GM12878 (cell line): ENCODE data around the gene BAG5. TPM values are rescaled to one million over a fixed set of nuclear protein-coding genes. Genes with fewer than 3 reads are reported as not detected.

Experiments used
- ATAC-seq: fragments of 200-7000 bp; cut with Tn5 transposase; 3 replicates; pipeline ENCODE4 v1.9.1; 2020; ENCODE audit warnings: mild to moderate bottlenecking, moderate library complexity
- BruUV-seq: library from RNA; stranded (reverse); fragments of 400-500 nt; replicated peaks from 2 replicates; lab custom pipeline; 2021; lab: Mats Ljungman, UMichigan
- CTCF ChIA-PET: fragments of 300-600 bp; sonication (Branson Sonifier 250); formaldehyde crosslinking; extraction: SDS; loops from one replicate; lab custom pipeline; 2021; ENCODE audit warnings: inconsistent platforms; lab: Yijun Ruan, JAX
- POLR2A ChIA-PET: fragments of 350-600 bp; formaldehyde crosslinking; extraction: SDS; loops from one replicate; lab custom pipeline; 2021; ENCODE audit warnings: inconsistent platforms; lab: Charles Lee
- RAD21 ChIA-PET: fragments of 300-600 bp; sonication (Branson Sonifier 250); formaldehyde crosslinking; loops from one replicate; lab custom pipeline; 2023; ENCODE audit warnings: antibody characterized with exemption; ENCODE audit not compliant: unreplicated experiment; lab: Charles Lee
- SMC1A ChIA-PET: fragments of 300-600 bp; sonication (Branson Sonifier 250); formaldehyde crosslinking; loops from one replicate; lab custom pipeline; 2023; ENCODE audit not compliant: unreplicated experiment, uncharacterized antibody; lab: Charles Lee
- DNase-seq: peaks from one replicate; pipeline ENCODE4 v3.0.0-alpha.2; 2011; ENCODE audit warnings: low read depth, low spot score
- FAIRE-seq: peaks from 3 replicates; lab custom pipeline; 2011; peaks lifted over from hg19 to GRCh38; lab: Jason Lieb, UNC
- H2AFZ ChIP-seq: 2 replicates; pipeline ENCODE4 v1.6.0; 2011; ENCODE audit warnings: low read depth, low read length, control low read depth; ENCODE audit not compliant: control insufficient read depth
- H3K27ac ChIP-seq: 2 replicates; pipeline ENCODE4 v1.5.1; 2011; ENCODE audit warnings: control low read depth; ENCODE audit not compliant: control insufficient read depth, insufficient read depth
- H3K27me3 ChIP-seq, 2 experiments: replicated peaks in 1 of 2; 2 replicates each; pipeline versions ENCODE4 v1.6.0 to v1.6.1; 2011; ENCODE audit warnings: low read length in 1 of 2; ENCODE audit not compliant: control insufficient read depth in 2 of 2, insufficient read depth in 2 of 2
- H3K36me3 ChIP-seq, 2 experiments: 2 replicates each; pipeline ENCODE4 v1.5.1; 2011; ENCODE audit warnings: low read length in 1 of 2; ENCODE audit not compliant: control insufficient read depth in 2 of 2, insufficient read depth in 2 of 2
- H3K4me1 ChIP-seq: 2 replicates; pipeline ENCODE4 v1.6.1; 2011; ENCODE audit warnings: mild to moderate bottlenecking, low read length, moderate library complexity, mixed read lengths; ENCODE audit not compliant: control insufficient read depth, insufficient read depth
- H3K4me2 ChIP-seq: 2 replicates; pipeline ENCODE4 v1.6.0; 2011; ENCODE audit warnings: control low read depth; ENCODE audit not compliant: control insufficient read depth, insufficient read depth
- H3K4me3 ChIP-seq: fragments of 200-600 bp; sonication (generic); 2 replicates; pipeline ENCODE4 v1.5.1; 2016
- H3K79me2 ChIP-seq: 2 replicates; pipeline ENCODE4 v1.6.0; 2011; ENCODE audit warnings: low read length; ENCODE audit not compliant: control insufficient read depth, insufficient read depth
- H3K9ac ChIP-seq: 2 replicates; pipeline ENCODE4 v1.8.0; 2011; ENCODE audit warnings: low read length, control low read depth, mixed read lengths; ENCODE audit not compliant: control insufficient read depth, insufficient read depth
- H3K9me3 ChIP-seq: replicated peaks from 3 replicates; pipeline ENCODE4 v1.5.1; 2011; ENCODE audit warnings: mild to moderate bottlenecking, low read length; ENCODE audit not compliant: control insufficient read depth, insufficient read depth
- H4K20me1 ChIP-seq: 2 replicates; pipeline ENCODE4 v1.6.0; 2011; ENCODE audit not compliant: control insufficient read depth, insufficient read depth
- CHD4 ChIP-seq: fragments of 200-600 bp; sonication (generic); IDR thresholded peaks from 2 replicates; pipeline ENCODE4 v1.6.1; 2016; ENCODE audit warnings: mild to moderate bottlenecking
- E4F1 ChIP-seq: fragments of 450-650 bp; IDR thresholded peaks from 2 replicates; pipeline ENCODE4 v1.6.1; 2018; ENCODE audit warnings: borderline replicate concordance, mild to moderate bottlenecking; ENCODE audit not compliant: partially characterized antibody
- HDAC2 ChIP-seq: fragments of 200-600 bp; sonication (generic); IDR thresholded peaks from 2 replicates; pipeline ENCODE4 v1.6.1; 2017
- MTA3 ChIP-seq: IDR thresholded peaks from 2 replicates; pipeline ENCODE4 v1.6.1; 2012; ENCODE audit warnings: low read length, inconsistent platforms, borderline replicate concordance
- NFYA ChIP-seq: IDR thresholded peaks from 2 replicates; pipeline ENCODE4 v1.6.1; 2011; ENCODE audit warnings: low read depth, mild to moderate bottlenecking, low read length, improper control_type of control experiment, borderline replicate concordance
- POLR2AphosphoS5 ChIP-seq: IDR thresholded peaks from 2 replicates; pipeline ENCODE4 v1.6.1; 2011; ENCODE audit warnings: mild to moderate bottlenecking, low read length, inconsistent platforms
- RFX5 ChIP-seq: IDR thresholded peaks from 2 replicates; pipeline ENCODE4 v1.6.1; 2011; ENCODE audit warnings: low read depth, low read length, improper control_type of control experiment
- SMAD1 ChIP-seq: fragments of 450-650 bp; IDR thresholded peaks from 2 replicates; pipeline ENCODE4 v1.6.1; 2018; ENCODE audit warnings: mild to moderate bottlenecking, low read depth; ENCODE audit not compliant: partially characterized antibody
- WGBS: methylation state at CpG from one replicate; pipeline ENCODE4 v1.1.6; 2016; ENCODE audit warnings: low lambda C conversion rate; ENCODE audit not compliant: insufficient replicate concordance, insufficient coverage; ENCODE audit errors: missing lambda C conversion rate; 5-methylcytosine and 5-hydroxymethylcytosine counted together
- in situ Hi-C: fragments of 300-500 bp; cut with MboI; formaldehyde crosslinking; loops from 9 replicates; pipeline ENCODE4 v1.14.3; 2018; ENCODE audit warnings: mixed read lengths
- intact Hi-C: fragments of 100-400 bp; cut with micrococcal nuclease; formaldehyde crosslinking; loops from one replicate; pipeline ENCODE4 v1.14.2; 2022; ENCODE audit not compliant: unreplicated experiment
- polyA plus RNA-seq, 11 experiments: library from polyadenylated mRNA; depleted of rRNA in 4 of 11; unstranded in 6 of 11; stranded (reverse) in 5 of 11; fragments of >200 nt; fragmentation: Nextera tagmentation in 4 of 11; fragmentation: Illumina TruSeq in 1 of 11; extraction: Ambion mirVana in 4 of 11; extraction: Trizol in 1 of 11; gene quantifications; 1 replicate in 1 of 11; 2 replicates in 10 of 11; pipeline versions ENCODE4 v1.2.1 to v1.2.3, GENCODE V29; 2011 to 2016; ENCODE audit warnings: inconsistent platforms in 2 of 11, missing spikeins in 2 of 11, low read depth in 1 of 11
- total RNA-seq, 4 experiments: library from RNA; depleted of rRNA in 3 of 4; stranded (reverse); fragments of >200 nt in 3 of 4; fragmentation: Illumina TruSeq in 1 of 4; extraction: Trizol in 1 of 4; gene quantifications; 2 replicates each; pipeline versions ENCODE4 v1.2.1 to v1.2.3, GENCODE V29; 2013 to 2021
- TF ChIP-seq, protein P1 (sequence below): fragments of 450-650 bp; IDR thresholded peaks from 2 replicates; pipeline ENCODE4 v1.6.1; 2016; ENCODE audit warnings: mild to moderate bottlenecking

Gene BAG5
- total and polyA plus RNA-seq, 10 of the 15 experiments (the other 5 are each of a cell fraction or from before 2014, with no cell fraction given): 9.9 to 30.5 (median 20.1) TPM

DNA sequence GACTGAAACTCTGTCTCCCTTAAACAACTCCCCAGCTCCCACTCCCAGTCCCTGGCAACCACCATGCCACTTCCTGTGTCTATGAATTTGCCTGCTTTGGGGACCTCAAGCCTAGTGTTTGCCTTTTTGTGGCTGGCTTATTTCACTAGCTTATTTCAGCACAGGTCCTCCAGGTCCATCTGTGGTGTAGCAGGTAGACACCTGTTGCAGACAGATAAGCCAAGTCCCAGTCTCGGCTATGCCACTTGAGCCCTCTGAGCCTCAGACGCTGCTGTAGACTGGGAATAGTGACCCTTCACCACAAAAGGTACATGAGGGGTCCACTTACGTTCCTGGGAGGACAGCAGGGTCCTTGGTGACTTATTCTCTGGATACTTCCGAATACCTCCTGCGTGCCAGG, 42.2 kb upstream of the BAG5 start:
- no peaks in the 10 kb centered on the region for H3K27me3 ChIP-seq
- ChIA-PET RAD21 (no interaction called here), SMC1A (no interaction called here), POLR2A (interaction anchor here (0.6 to 1.0 kb wide), 2 partner anchors 24 to 103 kb away, joined by 4 to 5 read pairs; partner anchors contain the start of gene KLC1), CTCF (no interaction called here)
- DNase-seq: no peak
- TF ChIP-seq E4F1: no peak
- no peak for TF ChIP-seq CHD4
- TF ChIP-seq, protein P1, sequence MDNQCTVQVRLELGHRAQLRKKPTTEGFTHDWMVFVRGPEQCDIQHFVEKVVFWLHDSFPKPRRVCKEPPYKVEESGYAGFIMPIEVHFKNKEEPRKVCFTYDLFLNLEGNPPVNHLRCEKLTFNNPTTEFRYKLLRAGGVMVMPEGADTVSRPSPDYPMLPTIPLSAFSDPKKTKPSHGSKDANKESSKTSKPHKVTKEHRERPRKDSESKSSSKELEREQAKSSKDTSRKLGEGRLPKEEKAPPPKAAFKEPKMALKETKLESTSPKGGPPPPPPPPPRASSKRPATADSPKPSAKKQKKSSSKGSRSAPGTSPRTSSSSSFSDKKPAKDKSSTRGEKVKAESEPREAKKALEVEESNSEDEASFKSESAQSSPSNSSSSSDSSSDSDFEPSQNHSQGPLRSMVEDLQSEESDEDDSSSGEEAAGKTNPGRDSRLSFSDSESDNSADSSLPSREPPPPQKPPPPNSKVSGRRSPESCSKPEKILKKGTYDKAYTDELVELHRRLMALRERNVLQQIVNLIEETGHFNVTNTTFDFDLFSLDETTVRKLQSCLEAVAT: no peak
- no peak for TF ChIP-seq HDAC2
- TF ChIP-seq SMAD1: no peak
- TF ChIP-seq NFYA: no peak
- no peak for TF ChIP-seq MTA3
- no peak for TF ChIP-seq RFX5
- no peak for TF ChIP-seq POLR2AphosphoS5
- H3K4me2 ChIP-seq: no peak overlapping the region
- BruUV-seq: no TSS peak
- no peak overlapping the region for H2AFZ ChIP-seq
- no peaks in the 10 kb centered on the region for H4K20me1 ChIP-seq
- H3K27ac ChIP-seq: no peak overlapping the region
- no peaks in the 10 kb centered on the region for H3K79me2 ChIP-seq
- 83% methylated on average over 5 of the region's 5 CpGs for WGBS
- H3K4me1 ChIP-seq: peaks cover 13% of the 10 kb centered on the region
- FAIRE-seq: no peak
- H3K4me3 ChIP-seq: no peak overlapping the region
- no peaks in the 10 kb centered on the region for H3K9me3 ChIP-seq
- in situ Hi-C loops (no loop called here), intact Hi-C loops (no loop called here)
- no peaks in the 10 kb centered on the region for H3K36me3 ChIP-seq
- no peak for ATAC-seq
- H3K9ac ChIP-seq: no peak overlapping the region
